H1 (cell line): Measurements from ENCODE around the gene ARHGAP22. TPM values are rescaled to one million over a fixed set of nuclear protein-coding genes. Genes with fewer than 3 reads are reported as not detected.

ENCODE experiments used
- CTCF ChIA-PET: fragments of 300-600 bp; sonication (Branson Sonifier 250); formaldehyde crosslinking; loops from one replicate; lab custom pipeline; 2021; ENCODE audit not compliant: partially characterized antibody; lab: Charles Lee
- POLR2A ChIA-PET: fragments of 300-600 bp; sonication (Branson Sonifier 250); formaldehyde crosslinking; loops from one replicate; lab custom pipeline; 2021; ENCODE audit warnings: inconsistent platforms; ENCODE audit not compliant: partially characterized antibody; lab: Charles Lee
- DNase-seq, 2 experiments: peaks; one replicate each; pipeline versions ENCODE4 v3.0.0 to v3.0.0-alpha.2; 2010 to 2022; ENCODE audit warnings: low spot score in 2 of 2, low read depth in 1 of 2, mixed read lengths in 1 of 2
- FAIRE-seq: peaks from 2 replicates; lab custom pipeline; 2011; peaks lifted over from hg19 to GRCh38; lab: Jason Lieb, UNC
- H2AFZ ChIP-seq: 2 replicates; pipeline ENCODE4 v1.8.1; 2012; ENCODE audit warnings: low read length, inconsistent platforms
- H2AK5ac ChIP-seq: 2 replicates; pipeline ENCODE4 v1.6.1; 2013; ENCODE audit warnings: low read depth, low read length
- H2BK120ac ChIP-seq: replicated peaks from 2 replicates; pipeline ENCODE3; 2013; ENCODE audit warnings: low read depth, low read length, inconsistent platforms
- H2BK12ac ChIP-seq: 2 replicates; pipeline ENCODE4 v1.6.1; 2013; ENCODE audit warnings: low read depth, low read length
- H2BK15ac ChIP-seq: 2 replicates; pipeline ENCODE4 v1.6.1; 2013; ENCODE audit warnings: low read length
- H2BK20ac ChIP-seq: 2 replicates; pipeline ENCODE4 v1.6.1; 2013; ENCODE audit warnings: low read length
- H2BK5ac ChIP-seq: 2 replicates; pipeline ENCODE4 v1.6.1; 2013; ENCODE audit warnings: low read depth, low read length
- H3K14ac ChIP-seq: 2 replicates; pipeline ENCODE4 v1.6.1; 2013; ENCODE audit warnings: inconsistent platforms; ENCODE audit not compliant: insufficient read length
- H3K18ac ChIP-seq: 2 replicates; pipeline ENCODE4 v1.6.1; 2013; ENCODE audit warnings: low read length; ENCODE audit errors: extremely low read depth
- H3K23ac ChIP-seq: 2 replicates; pipeline ENCODE4 v1.6.1; 2013; ENCODE audit warnings: inconsistent platforms; ENCODE audit not compliant: insufficient read length
- H3K23me2 ChIP-seq: 2 replicates; pipeline ENCODE4 v1.6.1; 2013; ENCODE audit warnings: low read depth, low read length
- H3K27ac ChIP-seq: 2 replicates; pipeline ENCODE4 v1.6.1; 2011; ENCODE audit warnings: low read depth, low read length, inconsistent platforms
- H3K27me3 ChIP-seq, 4 experiments: replicated peaks in 1 of 4; 1 replicate in 1 of 4; 2 replicates in 3 of 4; pipeline versions ENCODE4 v1.6.1 to v1.8.1; 2011 to 2013; ENCODE audit warnings: low read length in 3 of 4, mild to moderate bottlenecking in 3 of 4, inconsistent platforms in 2 of 4, mixed read lengths in 2 of 4, moderate library complexity in 1 of 4; ENCODE audit not compliant: control insufficient read depth in 3 of 4, insufficient read depth in 3 of 4; ENCODE audit errors: extremely low read depth in 1 of 4
- H3K36me3 ChIP-seq, 4 experiments: 2 replicates each; pipeline versions ENCODE4 v1.6.1 to v1.8.1; 2011 to 2013; ENCODE audit warnings: mild to moderate bottlenecking in 4 of 4, low read length in 3 of 4, moderate library complexity in 2 of 4, control low read depth in 1 of 4, inconsistent platforms in 1 of 4; ENCODE audit not compliant: insufficient read depth in 4 of 4, control insufficient read depth in 2 of 4
- H3K4ac ChIP-seq: replicated peaks from 2 replicates; pipeline ENCODE3; 2013; ENCODE audit warnings: low read length, low read depth, mixed read lengths, inconsistent platforms; ENCODE audit not compliant: insufficient read length
- H3K4me1 ChIP-seq, 4 experiments: replicated peaks in 1 of 4; 1 replicate in 1 of 4; 2 replicates in 3 of 4; pipeline versions ENCODE4 v1.6.1 to v1.8.1; 2011 to 2013; ENCODE audit warnings: low read length in 3 of 4, inconsistent platforms in 2 of 4, mixed read lengths in 1 of 4; ENCODE audit not compliant: insufficient read depth in 4 of 4, control insufficient read depth in 3 of 4
- H3K4me2 ChIP-seq, 2 experiments: 2 replicates each; pipeline versions ENCODE4 v1.6.1 to v1.8.1; 2011 to 2013; ENCODE audit warnings: low read depth in 2 of 2, low read length in 2 of 2, control low read depth in 1 of 2, inconsistent platforms in 1 of 2, mild to moderate bottlenecking in 1 of 2; ENCODE audit not compliant: insufficient read depth in 1 of 2
- H3K4me3 ChIP-seq, 4 experiments: fragments of 200-600, 300-600 bp in 1 of 4; sonication (generic), shearing (Covaris generic), sonication (Bioruptor Twin) in 1 of 4; 2 replicates each; pipeline versions ENCODE4 v1.5.1 to v1.8.1; 2011 to 2016; ENCODE audit warnings: low read length in 4 of 4, low read depth in 3 of 4, control low read depth in 2 of 4, inconsistent platforms in 2 of 4, mild to moderate bottlenecking in 2 of 4, mixed read lengths in 1 of 4, moderate library complexity in 1 of 4; ENCODE audit not compliant: insufficient read depth in 2 of 4; ENCODE audit errors: extremely low read depth in 1 of 4
- H3K56ac ChIP-seq: replicated peaks from 2 replicates; pipeline ENCODE3; 2013; ENCODE audit warnings: low read depth, mild to moderate bottlenecking, mixed read lengths, low read length, inconsistent platforms; ENCODE audit not compliant: insufficient read length
- H3K79me1 ChIP-seq: 2 replicates; pipeline ENCODE4 v1.6.1; 2013; ENCODE audit warnings: low read depth, low read length, control low read depth
- H3K79me2 ChIP-seq, 2 experiments: 2 replicates each; pipeline versions ENCODE4 v1.6.1 to v1.8.1; 2012 to 2013; ENCODE audit warnings: low read length in 2 of 2, mild to moderate bottlenecking in 2 of 2, inconsistent platforms in 1 of 2; ENCODE audit not compliant: insufficient read depth in 2 of 2, control insufficient read depth in 1 of 2
- H3K9ac ChIP-seq, 4 experiments: replicated peaks in 1 of 4; 1 replicate in 1 of 4; 2 replicates in 3 of 4; pipeline versions ENCODE4 v1.6.1 to v1.8.1; 2011 to 2013; ENCODE audit warnings: low read depth in 3 of 4, low read length in 3 of 4, control low read depth in 2 of 4, mild to moderate bottlenecking in 2 of 4, moderate library complexity in 2 of 4, inconsistent platforms in 1 of 4; ENCODE audit errors: extremely low read depth in 1 of 4
- H3K9me3 ChIP-seq, 2 experiments: 2 replicates each; pipeline versions ENCODE4 v1.6.1 to v1.8.1; 2012 to 2013; ENCODE audit warnings: mild to moderate bottlenecking in 2 of 2, moderate library complexity in 2 of 2, control low read depth in 1 of 2, inconsistent platforms in 1 of 2, low read depth in 1 of 2, low read length in 1 of 2, mixed read lengths in 1 of 2; ENCODE audit not compliant: insufficient read depth in 2 of 2
- H4K20me1 ChIP-seq, 2 experiments: replicated peaks in 1 of 2; 2 replicates each; pipeline versions ENCODE3 to v1.8.1; 2011 to 2013; ENCODE audit warnings: inconsistent platforms in 2 of 2, low read length in 2 of 2, mild to moderate bottlenecking in 1 of 2; ENCODE audit not compliant: insufficient read depth in 2 of 2, control insufficient read depth in 1 of 2
- H4K5ac ChIP-seq: 2 replicates; pipeline ENCODE4 v1.6.1; 2013; ENCODE audit warnings: low read length, low read depth, mixed read lengths, inconsistent platforms; ENCODE audit not compliant: insufficient read length
- H4K8ac ChIP-seq: 2 replicates; pipeline ENCODE4 v1.8.0; 2013; ENCODE audit warnings: mild to moderate bottlenecking, moderate library complexity, low read length, inconsistent platforms; ENCODE audit not compliant: insufficient read depth; ENCODE audit errors: extremely low read depth
- H4K91ac ChIP-seq: replicated peaks from 2 replicates; pipeline ENCODE3; 2013; ENCODE audit warnings: low read length, mixed read lengths, inconsistent platforms; ENCODE audit not compliant: insufficient read length
- BACH1 ChIP-seq: IDR thresholded peaks from 2 replicates; pipeline ENCODE4 v1.6.1; 2012; ENCODE audit warnings: low read length, improper control_type of control experiment
- CHD2 ChIP-seq: IDR thresholded peaks from 2 replicates; pipeline ENCODE4 v1.6.1; 2012; ENCODE audit warnings: low read length, improper control_type of control experiment
- CREB1 ChIP-seq: IDR thresholded peaks from 2 replicates; pipeline ENCODE4 v1.6.1; 2012; ENCODE audit warnings: inconsistent platforms
- KDM4A ChIP-seq: IDR thresholded peaks from one replicate; pipeline ENCODE4 v1.7.1; 2012; ENCODE audit warnings: low read depth, mild to moderate bottlenecking, moderate library complexity, low read length, inconsistent platforms; ENCODE audit not compliant: severe bottlenecking
- PHF8 ChIP-seq: fragments of 200-600 bp; sonication (generic); conservative IDR thresholded peaks from 2 replicates; pipeline ENCODE4 v1.7.1; 2012; ENCODE audit warnings: low read depth, mild to moderate bottlenecking, inconsistent platforms, low read length, moderate library complexity
- POLR2A ChIP-seq, 2 experiments: IDR thresholded peaks; 1 replicate in 1 of 2; 2 replicates in 1 of 2; pipeline ENCODE4 v1.6.1; 2011; ENCODE audit warnings: low read depth in 2 of 2, low read length in 2 of 2, mild to moderate bottlenecking in 2 of 2; ENCODE audit errors: control extremely low read depth in 1 of 2
- SIN3A ChIP-seq, 2 experiments: IDR thresholded peaks in 1 of 2; conservative IDR thresholded peaks in 1 of 2; 2 replicates each; pipeline ENCODE4 v1.6.1; 2011 to 2012; ENCODE audit warnings: low read length in 2 of 2, improper control_type of control experiment in 1 of 2, low read depth in 1 of 2, mild to moderate bottlenecking in 1 of 2
- YY1 ChIP-seq: IDR thresholded peaks from 2 replicates; pipeline ENCODE4 v1.6.1; 2011; ENCODE audit warnings: low read depth, mild to moderate bottlenecking, low read length
- WGBS, 2 experiments: shearing (Covaris generic) in 1 of 2; methylation state at CpG; one replicate each; pipeline versions ENCODE4 v1.1.6 to v1.1.7; 2013 to 2015; ENCODE audit warnings: low lambda C conversion rate in 2 of 2, mixed read lengths in 2 of 2, inconsistent platforms in 1 of 2, low coverage in 1 of 2, missing lambda C conversion rate in 1 of 2; ENCODE audit not compliant: insufficient replicate concordance in 2 of 2, insufficient coverage in 1 of 2, insufficient read length in 1 of 2; ENCODE audit errors: extremely low coverage in 1 of 2, missing lambda C conversion rate in 1 of 2; 5-methylcytosine and 5-hydroxymethylcytosine counted together
- polyA plus RNA-seq, 7 experiments: library from polyadenylated mRNA; depleted of rRNA in 3 of 7; stranded (reverse) in 5 of 7; unstranded in 2 of 7; fragments of >200 nt in 5 of 7; fragments of 200-250 nt in 2 of 7; gene quantifications; 1 replicate in 5 of 7; 2 replicates in 1 of 7; 4 replicates in 1 of 7; pipeline versions ENCODE4 v1.2.1 to v1.2.3, GENCODE V29; 2011 to 2013; ENCODE audit warnings: missing spikeins in 2 of 7, mixed read lengths in 2 of 7
- total RNA-seq: library from RNA; stranded (reverse); fragmentation: NEBNext Ultra II Directional; extraction: Animal tissue kit (Norgen Biotek cat#: 25700); gene quantifications from 2 replicates; pipeline ENCODE4 v1.2.1, GENCODE V29; 2021
- TF ChIP-seq, protein P1 (sequence below), 3 experiments: IDR thresholded peaks; 1 replicate in 2 of 3; 2 replicates in 1 of 3; pipeline versions ENCODE4 v1.5.1 to v1.6.1; 2011; ENCODE audit warnings: low read length in 3 of 3, mild to moderate bottlenecking in 3 of 3, inconsistent platforms in 2 of 3, low read depth in 1 of 3, moderate library complexity in 1 of 3; ENCODE audit not compliant: insufficient read depth in 1 of 3; ENCODE audit errors: control extremely low read depth in 1 of 3

ARHGAP22 gene
- total and polyA plus RNA-seq, 2 of the 8 experiments (the other 6 are each of a cell fraction or from before 2014, with no cell fraction given) = 3.6 to 11.2 TPM

DNA sequence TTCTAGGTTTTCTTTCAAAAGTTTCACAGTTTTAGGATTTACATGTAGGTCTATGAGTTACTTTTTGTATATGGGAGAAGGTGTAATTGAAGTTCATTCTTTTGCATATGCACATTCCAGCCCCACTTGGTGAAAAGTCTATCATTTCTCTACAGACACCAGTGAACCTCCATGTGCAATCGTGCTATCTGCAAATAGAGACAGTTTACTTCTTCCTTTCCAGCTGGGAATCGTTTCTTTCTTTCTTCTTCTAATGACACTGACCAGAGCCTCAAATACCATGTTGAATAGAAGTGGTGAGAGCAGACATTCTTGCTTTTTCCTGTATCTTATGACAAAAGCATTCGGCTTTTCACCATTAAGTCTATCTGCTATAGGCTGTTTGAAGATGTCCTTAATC, 122.7 kb downstream of the ARHGAP22 start:
- no peak overlapping the region for H3K14ac ChIP-seq
- H3K27me3 ChIP-seq = no peaks in the 10 kb centered on the region
- H3K36me3 ChIP-seq = no peaks in the 10 kb centered on the region
- FAIRE-seq (no peak), DNase-seq (no peak)
- no peak overlapping the region for H3K4me3 ChIP-seq
- H2BK20ac ChIP-seq = no peak overlapping the region
- no peak overlapping the region for H2AFZ ChIP-seq
- H3K23ac ChIP-seq = no peak overlapping the region
- no peak overlapping the region for H4K91ac ChIP-seq
- H3K79me1 ChIP-seq = 0 out of 2 replicates have a peak, but pooled peaks cover 2% of the 10 kb centered on the region
- WGBS, 2 experiments = 80% methylated on average over 3 of the region's 3 CpGs; no CpG with 5 or more reads in 1 of the 2 experiments
- H3K27ac ChIP-seq = no peak overlapping the region
- TF ChIP-seq BACH1 = no peak
- no peak for TF ChIP-seq PHF8
- no peak for TF ChIP-seq CHD2
- TF ChIP-seq, protein P1, sequence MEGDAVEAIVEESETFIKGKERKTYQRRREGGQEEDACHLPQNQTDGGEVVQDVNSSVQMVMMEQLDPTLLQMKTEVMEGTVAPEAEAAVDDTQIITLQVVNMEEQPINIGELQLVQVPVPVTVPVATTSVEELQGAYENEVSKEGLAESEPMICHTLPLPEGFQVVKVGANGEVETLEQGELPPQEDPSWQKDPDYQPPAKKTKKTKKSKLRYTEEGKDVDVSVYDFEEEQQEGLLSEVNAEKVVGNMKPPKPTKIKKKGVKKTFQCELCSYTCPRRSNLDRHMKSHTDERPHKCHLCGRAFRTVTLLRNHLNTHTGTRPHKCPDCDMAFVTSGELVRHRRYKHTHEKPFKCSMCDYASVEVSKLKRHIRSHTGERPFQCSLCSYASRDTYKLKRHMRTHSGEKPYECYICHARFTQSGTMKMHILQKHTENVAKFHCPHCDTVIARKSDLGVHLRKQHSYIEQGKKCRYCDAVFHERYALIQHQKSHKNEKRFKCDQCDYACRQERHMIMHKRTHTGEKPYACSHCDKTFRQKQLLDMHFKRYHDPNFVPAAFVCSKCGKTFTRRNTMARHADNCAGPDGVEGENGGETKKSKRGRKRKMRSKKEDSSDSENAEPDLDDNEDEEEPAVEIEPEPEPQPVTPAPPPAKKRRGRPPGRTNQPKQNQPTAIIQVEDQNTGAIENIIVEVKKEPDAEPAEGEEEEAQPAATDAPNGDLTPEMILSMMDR (IDR thresholded peaks at IDR 0.05; ENCODE audit: control extremely low read depth in 1 of 3, insufficient read depth in 1 of 3, low read depth in 1 of 3, low read length in 3 of 3) = no peak
- no peak for TF ChIP-seq POLR2A (IDR thresholded peaks at IDR 0.05; ENCODE audit: control extremely low read depth in 1 of 2, low read depth in 2 of 2, low read length in 2 of 2)
- TF ChIP-seq KDM4A = no peak
- no peak for TF ChIP-seq CREB1
- no peak for TF ChIP-seq YY1
- TF ChIP-seq SIN3A (conservative IDR thresholded peaks at IDR 0.05 in 1 of 2, IDR thresholded peaks at IDR 0.05 in 1 of 2; ENCODE audit: low read depth in 1 of 2, low read length in 2 of 2) = no peak
- H2BK12ac ChIP-seq = no peak overlapping the region
- H2BK120ac ChIP-seq = no peak overlapping the region
- no peak overlapping the region for H2BK15ac ChIP-seq
- H2BK5ac ChIP-seq = no peak overlapping the region
- no peaks in the 10 kb centered on the region for H3K23me2 ChIP-seq
- H4K5ac ChIP-seq = no peak overlapping the region
- H3K4me2 ChIP-seq = no peak overlapping the region
- POLR2A ChIA-PET = interaction anchor here (1.5 kb wide), 1 partner anchor 10 kb away, joined by 3 read pairs; no protein-coding TSS in a partner anchor
- H3K4ac ChIP-seq = no peak overlapping the region
- no peaks in the 10 kb centered on the region for H3K9me3 ChIP-seq
- CTCF ChIA-PET = interaction anchor here (1.5 to 1.6 kb wide), 2 partner anchors 24 to 132 kb away, joined by 3 to 6 read pairs; no protein-coding TSS in a partner anchor
- H4K20me1 ChIP-seq = no peaks in the 10 kb centered on the region
- H3K4me1 ChIP-seq = peaks cover 0 to 4% (median under 1%) of the 10 kb centered on the region in 4 experiments; a peak in 3 of 7 replicates
- H3K9ac ChIP-seq = no peak overlapping the region
- H2AK5ac ChIP-seq = no peak overlapping the region
- H3K18ac ChIP-seq = no peak overlapping the region
- no peak overlapping the region for H4K8ac ChIP-seq
- H3K79me2 ChIP-seq = no peaks in the 10 kb centered on the region
- no peak overlapping the region for H3K56ac ChIP-seq
